Peyer's patch (tissue), 4 donors: ENCODE results near the gene FGF1. TPM values are rescaled to one million over a fixed set of nuclear protein-coding genes. Genes with fewer than 3 reads are reported as not detected.
A peak's percentile ranks its signal among the peaks of the same experiment; 100 is the strongest.

Source experiments
- DNase-seq, 3 donors: peaks; one replicate each; pipeline ENCODE4 v3.0.0-alpha.2; 2017 to 2019
- H3K27ac ChIP-seq, 4 donors: fragments of 200-600 bp; sonication (generic); one replicate each; pipeline ENCODE4 v1.5.1; 2016 to 2019
- H3K27me3 ChIP-seq, 2 donors: fragments of 200-600 bp; sonication (generic); one replicate each; pipeline ENCODE4 v1.5.1; 2019
- H3K36me3 ChIP-seq, 3 donors: fragments of 200-600 bp; sonication (generic); one replicate each; pipeline ENCODE4 v1.5.1; 2016 to 2019
- H3K4me1 ChIP-seq, 4 donors: fragments of 200-600 bp; sonication (generic); one replicate each; pipeline ENCODE4 v1.5.1; 2016 to 2019
- H3K4me3 ChIP-seq, 4 donors: fragments of 200-600 bp; sonication (generic); 1 replicate in 3 of 4; 2 replicates in 1 of 4; pipeline ENCODE4 v1.5.1; 2016 to 2019; ENCODE audit warnings: mild to moderate bottlenecking in 1 of 4
- H3K9me3 ChIP-seq, 4 donors: fragments of 200-600 bp; sonication (generic); one replicate each; pipeline ENCODE4 v1.5.1; 2016 to 2019; ENCODE audit warnings: mild to moderate bottlenecking in 1 of 4
- POLR2A ChIP-seq, 2 donors: fragments of 450-650 bp; IDR thresholded peaks; one replicate each; pipeline ENCODE4 v1.5.1; 2017; ENCODE audit warnings: antibody characterized with exemption in 2 of 2, mild to moderate bottlenecking in 2 of 2, moderate library complexity in 2 of 2
- total RNA-seq, 4 donors: library from RNA; depleted of rRNA; stranded (reverse); fragments of >200 nt; gene quantifications; one replicate each; pipeline ENCODE4 v1.1.0, GENCODE V29; 2016
- TF ChIP-seq, protein P1 (sequence below), 6 experiments: fragments of 450-650 bp in 4 of 6; fragments of 200-600 bp in 2 of 6; sonication (generic) in 1 of 6; IDR thresholded peaks; one replicate each; pipeline ENCODE4 v1.5.1; 2017 to 2019; ENCODE audit warnings: antibody characterized with exemption in 6 of 6, mild to moderate bottlenecking in 3 of 6, moderate library complexity in 1 of 6

FGF1 gene
- total RNA-seq, 4 donors from 2014 or later = not detected

DNA sequence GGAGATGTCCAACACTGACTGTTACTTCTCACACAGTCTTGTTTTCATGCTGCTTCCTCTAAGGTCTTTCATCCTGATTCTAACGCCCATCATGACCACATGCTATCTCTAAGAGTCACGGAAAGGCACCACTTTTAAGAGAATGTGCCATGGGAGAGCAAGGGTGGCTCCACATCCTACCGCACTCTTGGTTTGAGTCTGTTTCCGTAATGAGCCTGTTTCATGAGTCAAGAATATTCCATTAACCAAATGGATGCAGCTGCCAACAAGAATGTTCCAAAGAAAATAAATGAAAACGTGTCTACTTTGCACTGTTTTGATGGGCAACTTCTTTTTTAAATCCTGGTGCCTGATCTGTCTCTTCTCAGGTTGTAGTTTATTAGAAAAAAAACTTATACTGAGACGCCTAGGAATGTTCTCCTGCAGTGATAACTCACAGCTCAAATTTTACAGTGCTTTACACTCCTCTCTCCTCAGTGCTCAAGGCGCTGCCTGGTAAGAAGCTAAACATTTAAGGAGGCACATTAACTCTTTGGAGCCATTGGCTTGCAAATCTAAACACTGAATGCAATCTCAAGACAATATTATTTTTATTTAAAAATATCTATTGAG is 124.3 kb downstream of the FGF1 start:
- no peak overlapping the region for H3K4me3 ChIP-seq
- no peaks in the 10 kb centered on the region for H3K9me3 ChIP-seq
- H3K27ac ChIP-seq = no peak overlapping the region
- no peaks in the 10 kb centered on the region for H3K36me3 ChIP-seq
- TF ChIP-seq POLR2A (IDR thresholded peaks at IDR 0.05) = no peak
- TF ChIP-seq, protein P1, sequence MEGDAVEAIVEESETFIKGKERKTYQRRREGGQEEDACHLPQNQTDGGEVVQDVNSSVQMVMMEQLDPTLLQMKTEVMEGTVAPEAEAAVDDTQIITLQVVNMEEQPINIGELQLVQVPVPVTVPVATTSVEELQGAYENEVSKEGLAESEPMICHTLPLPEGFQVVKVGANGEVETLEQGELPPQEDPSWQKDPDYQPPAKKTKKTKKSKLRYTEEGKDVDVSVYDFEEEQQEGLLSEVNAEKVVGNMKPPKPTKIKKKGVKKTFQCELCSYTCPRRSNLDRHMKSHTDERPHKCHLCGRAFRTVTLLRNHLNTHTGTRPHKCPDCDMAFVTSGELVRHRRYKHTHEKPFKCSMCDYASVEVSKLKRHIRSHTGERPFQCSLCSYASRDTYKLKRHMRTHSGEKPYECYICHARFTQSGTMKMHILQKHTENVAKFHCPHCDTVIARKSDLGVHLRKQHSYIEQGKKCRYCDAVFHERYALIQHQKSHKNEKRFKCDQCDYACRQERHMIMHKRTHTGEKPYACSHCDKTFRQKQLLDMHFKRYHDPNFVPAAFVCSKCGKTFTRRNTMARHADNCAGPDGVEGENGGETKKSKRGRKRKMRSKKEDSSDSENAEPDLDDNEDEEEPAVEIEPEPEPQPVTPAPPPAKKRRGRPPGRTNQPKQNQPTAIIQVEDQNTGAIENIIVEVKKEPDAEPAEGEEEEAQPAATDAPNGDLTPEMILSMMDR (IDR thresholded peaks at IDR 0.05) = no peak
- no peak for DNase-seq
- no peaks in the 10 kb centered on the region for H3K4me1 ChIP-seq
- H3K27me3 ChIP-seq = no peaks in the 10 kb centered on the region

DNA sequence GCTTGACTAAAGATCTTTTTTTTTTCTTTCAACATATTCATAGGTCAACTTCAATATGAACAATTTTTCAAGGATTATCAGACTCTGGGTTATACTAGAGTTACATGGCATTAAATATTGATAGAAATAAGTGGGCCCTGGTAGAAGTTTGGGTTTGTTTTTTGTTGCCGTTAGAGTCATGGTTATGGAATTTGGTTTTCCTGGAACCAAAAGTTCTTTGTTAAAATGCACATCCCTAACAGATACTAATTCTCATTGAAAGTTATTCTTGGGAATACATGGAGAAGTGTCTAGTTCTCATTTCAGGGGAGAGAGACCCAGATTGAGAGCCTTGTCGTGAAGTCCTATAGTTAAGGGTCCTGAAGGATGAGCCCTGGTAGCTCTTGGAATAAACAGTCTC is 124.9 kb downstream of the FGF1 start:
- H3K27me3 ChIP-seq = no peaks in the 10 kb centered on the region
- no peak overlapping the region for H3K27ac ChIP-seq
- H3K4me1 ChIP-seq = no peaks in the 10 kb centered on the region
- H3K4me3 ChIP-seq = no peak overlapping the region
- H3K36me3 ChIP-seq = no peaks in the 10 kb centered on the region
- DNase-seq = no peak
- TF ChIP-seq, protein P1 (IDR thresholded peaks at IDR 0.05) = no peak
- TF ChIP-seq POLR2A (IDR thresholded peaks at IDR 0.05) = no peak
- H3K9me3 ChIP-seq = no peaks in the 10 kb centered on the region

DNA sequence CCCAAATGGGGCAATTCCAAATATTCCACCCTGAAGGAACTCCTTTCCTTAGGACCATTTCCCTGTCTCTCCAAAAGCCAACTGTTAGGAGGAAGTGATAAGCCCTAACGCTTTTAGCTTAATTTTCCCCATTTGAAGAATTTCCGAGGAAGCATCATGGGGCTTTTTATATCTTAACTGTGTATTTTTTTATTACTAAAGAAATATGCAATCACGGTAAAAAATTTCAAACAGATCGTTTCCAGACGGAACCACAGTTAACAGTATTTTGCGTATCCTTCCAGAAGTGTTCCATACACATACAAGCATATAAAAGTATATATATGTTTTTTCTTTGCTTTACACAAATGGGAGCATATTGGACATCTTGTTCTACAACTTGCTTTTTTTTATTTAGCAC is 133.8 kb downstream of the FGF1 start:
- H3K36me3 ChIP-seq = no peaks in the 10 kb centered on the region
- no peaks in the 10 kb centered on the region for H3K9me3 ChIP-seq
- H3K27me3 ChIP-seq = no peaks in the 10 kb centered on the region
- H3K4me3 ChIP-seq = no peak overlapping the region
- peaks cover 0 to 9% (median 0%) of the 10 kb centered on the region in 4 donors for H3K4me1 ChIP-seq
- no peak overlapping the region for H3K27ac ChIP-seq
- DNase-seq = no peak
- no peak for TF ChIP-seq POLR2A (IDR thresholded peaks at IDR 0.05)
- TF ChIP-seq, protein P1 (IDR thresholded peaks at IDR 0.05) = no peak

DNA sequence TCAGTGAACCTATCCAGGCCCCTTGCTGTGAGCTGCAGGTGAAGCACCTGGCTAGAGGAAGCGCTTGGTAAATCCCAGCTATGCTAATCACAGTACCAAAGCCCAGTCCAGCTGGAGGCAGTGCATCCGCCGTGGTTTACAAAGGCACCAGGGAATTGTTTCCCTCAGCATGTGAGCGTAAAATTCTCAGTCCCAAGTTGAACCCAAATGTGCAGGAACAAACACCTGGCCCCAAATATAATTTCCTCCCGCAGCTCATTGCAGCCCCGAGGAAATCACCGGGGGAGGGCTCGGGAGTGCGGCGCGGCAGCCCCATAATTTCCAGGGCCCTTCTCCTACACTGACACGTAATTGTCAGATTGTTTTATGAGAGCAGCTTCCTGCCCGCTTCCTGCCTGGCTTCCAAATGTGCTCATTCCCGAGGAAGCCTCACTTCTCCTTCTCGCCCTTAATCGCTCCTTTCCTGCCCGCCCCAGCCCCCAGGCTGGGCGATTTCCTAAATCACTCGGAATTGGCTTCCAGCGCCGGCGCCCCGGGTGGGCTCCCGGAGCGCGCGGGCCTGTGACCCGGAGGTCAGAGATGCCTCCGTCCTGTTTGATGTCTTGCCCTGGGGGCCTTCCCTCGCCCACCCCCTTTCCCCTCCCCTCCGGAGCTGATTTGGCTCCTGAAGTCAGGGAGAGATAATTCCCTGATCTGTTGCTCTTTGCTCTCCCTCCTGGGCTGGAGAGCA is 134.4 kb downstream of the FGF1 start:
- H3K4me1 ChIP-seq = peaks cover 0 to 9% (median 0%) of the 10 kb centered on the region in 4 donors
- DNase-seq = peak in 1 of 3 donors; percentile 50
- H3K4me3 ChIP-seq = peak overlapping the region in 2 of 4 donors; percentile 18 to 20
- no peak for TF ChIP-seq POLR2A (IDR thresholded peaks at IDR 0.05)
- TF ChIP-seq, protein P1 (IDR thresholded peaks at IDR 0.05) = no peak
- peak overlapping the region in 1 of 4 donors; percentile 14 for H3K27ac ChIP-seq
- H3K27me3 ChIP-seq = no peaks in the 10 kb centered on the region
- H3K9me3 ChIP-seq = no peaks in the 10 kb centered on the region
- no peaks in the 10 kb centered on the region for H3K36me3 ChIP-seq

DNA sequence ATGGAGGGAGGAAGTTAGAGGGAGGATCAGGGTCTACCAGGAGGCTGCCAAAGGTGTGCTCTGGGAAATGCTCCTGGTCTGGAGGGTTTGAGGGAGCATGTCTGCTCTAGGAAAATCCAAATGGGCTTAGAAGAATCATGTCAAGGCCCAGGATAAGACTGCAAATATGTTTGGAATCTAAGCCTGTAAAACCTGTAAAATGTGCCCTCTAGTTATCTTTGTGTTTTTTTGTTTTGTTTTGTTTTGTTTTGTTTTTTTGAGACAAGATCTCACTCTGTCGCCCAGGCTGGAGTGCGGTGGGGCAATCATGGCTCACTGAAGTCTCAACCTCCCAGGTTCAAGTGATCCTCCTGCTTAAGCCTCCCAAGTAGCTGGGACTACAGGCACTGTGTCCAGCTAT is 135.4 kb downstream of the FGF1 start:
- H3K27me3 ChIP-seq = no peaks in the 10 kb centered on the region

More for the DNA sequence above, 135.4 kb downstream of the FGF1 start:
- TF ChIP-seq POLR2A (IDR thresholded peaks at IDR 0.05) = no peak
- TF ChIP-seq, protein P1 (IDR thresholded peaks at IDR 0.05) = no peak
- no peak overlapping the region for H3K27ac ChIP-seq
- DNase-seq = no peak
- H3K36me3 ChIP-seq = no peaks in the 10 kb centered on the region
- no peak overlapping the region for H3K4me3 ChIP-seq
- H3K4me1 ChIP-seq = peaks cover 0 to 9% (median 0%) of the 10 kb centered on the region in 4 donors
- H3K9me3 ChIP-seq = no peaks in the 10 kb centered on the region
